ENCODE results near the gene TIMM10B. TPM values are rescaled to one million over a fixed set of nuclear protein-coding genes. Genes with fewer than 3 reads are reported as not detected.
A peak's percentile ranks its signal among the peaks of the same experiment; 100 is the strongest.

The TIMM10B gene
- total RNA-seq, 1 donor from 2014 or later = 24.8 TPM

DNA sequence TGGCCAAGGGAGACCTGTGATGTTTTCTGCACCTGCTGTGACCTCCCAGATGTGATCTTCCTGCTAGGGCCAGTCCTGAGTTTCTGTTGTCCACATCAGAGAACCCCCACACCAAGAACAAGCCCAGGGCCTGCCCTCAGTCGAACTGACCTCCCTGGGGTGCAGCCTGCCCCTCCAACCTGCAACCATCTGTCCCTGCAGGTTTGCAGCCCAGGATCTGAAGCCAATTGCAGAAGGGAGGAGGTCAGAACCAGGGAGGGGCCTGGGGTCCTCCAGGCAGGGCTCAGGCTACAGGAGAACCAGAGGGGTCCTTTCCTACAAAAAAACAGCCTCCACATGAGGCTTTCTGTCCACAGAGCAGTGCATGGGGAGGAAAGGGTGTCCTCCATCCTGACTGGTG is 8.4 kb upstream of the TIMM10B start:
- no peak for ATAC-seq

DNA sequence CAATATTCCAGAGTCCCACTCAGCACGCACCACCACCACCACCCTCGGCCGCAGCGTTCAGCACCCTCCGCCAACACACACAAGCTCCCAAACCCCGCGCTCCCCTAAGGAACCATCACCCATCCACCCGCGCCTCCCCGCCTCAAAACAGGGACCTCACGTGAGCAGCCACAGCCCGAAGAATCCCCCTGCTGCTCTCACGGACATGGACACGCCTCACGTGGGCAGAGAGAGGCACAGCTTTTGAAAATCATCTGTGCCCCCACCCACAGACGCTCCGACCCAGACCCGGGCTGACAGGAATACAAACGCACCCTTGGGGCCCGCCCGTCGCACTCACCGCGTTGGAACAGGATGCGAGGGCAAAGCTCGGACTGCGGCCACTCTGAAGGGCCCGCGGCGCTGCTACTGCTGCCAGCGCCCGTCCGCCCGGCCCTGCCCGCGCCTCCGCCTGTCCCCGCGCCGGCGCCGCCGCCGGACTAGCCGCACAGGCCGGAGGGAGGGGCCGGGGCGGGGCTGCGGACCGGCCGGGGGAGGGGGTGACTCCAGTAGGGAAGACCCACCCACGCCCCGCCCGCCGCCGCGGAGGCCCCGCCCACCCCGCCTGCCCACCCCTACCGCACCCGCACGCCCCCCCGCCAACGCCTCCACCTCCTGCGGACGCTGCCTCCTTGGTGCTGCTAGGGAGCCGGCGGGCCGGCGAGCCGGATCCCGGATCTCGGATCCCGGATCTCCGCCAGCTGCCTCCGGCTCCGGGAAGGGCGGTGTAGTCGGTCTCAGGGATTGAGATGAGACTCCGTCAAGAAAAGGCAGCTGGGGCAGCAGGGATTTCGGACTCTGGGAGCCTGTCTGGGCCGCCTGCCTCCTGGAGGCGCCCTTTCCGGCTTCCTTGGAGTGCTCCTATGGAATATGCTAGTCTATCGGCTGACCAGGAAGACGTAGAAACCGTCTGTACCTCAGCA is 7.6 kb upstream of the TIMM10B start, which contains the start of gene TRIM3:
TRIM3 (minus strand) TSS at position 491 of the 962 bp plus-strand sequence. CDS start 8,246 bp downstream, outside the sequence.
- ATAC-seq = peak; percentile 88

DNA sequence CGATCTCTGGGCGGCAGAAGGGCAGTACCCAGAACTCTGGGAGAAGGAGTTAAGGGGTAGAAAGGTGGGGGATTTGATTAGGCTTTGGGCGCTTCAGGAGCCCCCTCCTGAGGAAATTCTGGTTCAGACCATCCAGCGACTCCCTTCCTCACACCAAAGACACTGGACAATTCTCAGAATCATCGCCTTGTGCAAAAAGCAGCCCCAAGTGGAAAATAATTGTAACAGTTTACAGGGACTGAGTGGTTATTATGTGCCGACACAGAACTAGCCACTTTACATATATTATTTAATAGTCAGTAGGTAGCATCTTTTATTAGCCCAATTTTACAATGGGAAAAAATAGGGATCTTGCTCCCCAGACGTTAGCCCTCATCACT is 6.9 kb upstream of the TIMM10B start:
- ATAC-seq = no peak

DNA sequence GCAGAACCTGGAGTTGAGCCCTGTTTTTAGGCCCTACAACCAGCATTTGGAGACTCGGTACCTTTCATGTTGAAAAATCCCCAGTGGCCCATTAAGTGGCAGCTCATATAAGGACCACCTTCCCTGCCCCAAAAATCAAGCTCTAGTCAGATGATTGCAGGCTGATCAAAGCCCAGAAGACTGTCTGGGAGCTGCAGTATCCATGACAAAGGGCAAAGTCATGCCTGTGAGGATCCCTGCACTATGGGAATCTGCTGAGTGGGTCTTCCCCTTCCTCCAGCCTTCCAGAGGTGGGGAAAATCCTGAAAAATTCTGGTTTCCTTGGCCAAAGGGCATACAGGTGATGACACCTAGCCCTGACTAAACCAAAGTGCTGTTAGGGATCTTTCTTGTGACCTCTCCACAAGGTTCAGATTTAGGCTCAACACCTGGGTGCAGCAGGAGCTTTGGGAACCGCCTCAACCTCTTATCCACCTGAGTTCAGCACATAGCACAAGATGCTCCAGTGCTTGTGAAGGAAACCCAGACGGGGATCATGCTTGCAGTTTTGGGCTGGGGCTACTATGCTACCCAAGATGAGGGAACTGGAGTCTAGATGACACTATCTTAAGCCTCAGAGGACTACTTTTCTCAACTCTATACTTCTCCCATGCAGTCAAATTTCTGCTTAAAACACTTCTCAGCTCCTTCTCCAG is 6.3 kb upstream of the TIMM10B start:
- ATAC-seq = no peak

DNA sequence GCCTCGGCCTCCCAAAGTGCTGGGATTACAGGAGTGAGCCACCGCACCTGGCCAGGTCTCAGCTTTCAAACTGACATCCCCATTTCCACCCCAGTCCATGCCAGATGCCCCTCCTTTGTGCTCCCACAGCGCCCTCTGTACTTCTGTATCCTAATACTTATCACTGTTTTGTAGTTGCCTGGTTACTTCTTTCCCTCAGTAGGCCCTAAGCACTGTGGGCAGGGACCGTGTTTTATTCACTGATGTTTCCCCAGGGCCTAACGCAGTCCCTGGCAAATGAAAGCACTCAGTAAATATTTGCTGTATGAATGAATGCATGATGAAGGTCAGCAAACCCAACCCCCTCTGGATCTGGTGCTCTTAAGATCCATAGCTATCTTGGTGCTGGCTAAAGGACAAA is 5.4 kb upstream of the TIMM10B start:
- no peak for ATAC-seq

DNA sequence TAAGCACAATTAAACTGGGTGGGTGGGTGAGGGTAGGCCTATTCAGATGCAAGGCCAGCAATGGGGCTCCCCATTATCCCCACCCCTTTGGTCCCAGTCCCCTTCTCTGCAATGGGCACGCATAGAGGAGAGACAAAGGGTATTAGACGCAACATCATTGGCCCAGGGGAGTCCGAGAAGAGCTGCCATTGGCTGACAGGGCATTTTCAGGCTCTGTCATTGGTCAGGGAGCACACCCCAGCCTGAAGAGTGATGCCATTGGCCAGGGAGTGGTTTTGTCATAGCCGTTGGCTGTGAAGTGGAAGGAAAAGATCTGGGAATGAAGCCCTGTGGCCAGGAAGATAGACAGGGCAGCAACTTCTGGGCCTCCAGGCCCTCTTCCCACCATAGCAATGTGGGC is 4.7 kb upstream of the TIMM10B start:
- no peak for ATAC-seq

DNA sequence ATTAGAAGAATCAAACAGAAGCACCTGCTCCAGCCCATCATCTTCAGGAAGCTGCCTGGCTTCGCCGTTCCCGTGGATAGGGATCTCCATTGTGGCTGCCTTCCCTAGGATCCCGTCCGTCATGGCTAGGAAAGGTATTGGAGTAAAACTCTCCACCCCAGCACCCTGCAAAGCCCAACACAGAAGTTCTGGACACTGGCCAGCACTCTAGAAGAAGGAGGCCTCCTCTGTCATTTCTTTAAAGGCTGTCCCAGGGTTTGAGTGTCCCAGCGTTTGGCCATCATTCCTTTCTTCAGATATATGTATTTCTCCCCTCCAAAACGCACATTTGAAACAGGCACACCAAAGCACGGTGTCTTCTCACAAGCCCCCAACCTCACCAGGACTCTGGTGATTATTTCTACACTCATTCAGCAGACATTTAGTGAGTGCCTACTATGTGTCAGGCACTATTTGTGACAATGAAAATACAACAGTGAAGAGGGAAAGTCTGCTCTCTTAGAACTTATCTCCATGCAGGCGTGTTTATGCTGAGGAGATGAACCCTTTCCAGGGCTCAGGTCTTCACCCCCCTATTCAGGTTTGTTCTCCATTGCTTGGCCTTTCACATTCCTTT is 894 bp upstream of the TIMM10B start:
- no peak for ATAC-seq

DNA sequence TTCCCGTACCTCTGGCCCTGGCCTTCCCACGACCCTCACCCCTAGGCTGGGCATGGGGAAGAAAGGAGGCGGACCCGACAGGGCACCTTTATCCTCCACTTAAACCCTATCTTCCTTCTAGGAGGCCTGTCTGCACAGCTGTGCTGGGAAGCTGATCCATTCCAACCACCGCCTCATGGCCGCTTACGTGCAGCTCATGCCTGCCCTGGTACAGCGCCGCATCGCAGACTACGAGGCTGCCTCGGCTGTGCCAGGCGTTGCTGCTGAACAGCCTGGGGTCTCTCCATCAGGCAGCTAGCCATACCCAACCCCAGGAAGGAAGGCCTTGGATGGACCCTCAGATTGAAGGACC is 599 bp downstream of the TIMM10B start:
- ATAC-seq = peak; percentile 32

- peak; percentile 19 for ATAC-seq
Observed at GRCh38 chr11:6482441-6482840, 1.1 kb downstream of the TIMM10B start.

GRCh38 chr11:6483015-6483414 is 1.7 kb downstream of the TIMM10B start:
- no peak for ATAC-seq

DNA sequence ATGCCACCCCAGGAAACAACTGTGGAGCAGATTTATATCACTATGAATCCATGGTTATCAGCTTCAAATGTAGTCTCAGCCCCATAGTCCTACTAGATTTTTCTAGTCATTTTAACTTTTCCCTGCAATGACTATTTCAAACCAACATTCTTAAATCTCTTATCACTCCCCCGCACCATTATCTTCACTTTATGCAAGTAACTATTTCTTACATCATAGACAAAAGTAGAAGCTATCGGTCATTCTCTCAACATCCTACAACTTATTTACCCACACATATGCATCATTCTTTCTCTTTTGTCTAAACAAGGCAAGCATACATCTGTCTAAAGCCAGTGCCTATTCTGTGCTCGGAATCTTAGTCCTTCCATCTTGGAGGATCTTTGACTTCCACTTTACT is 4.4 kb downstream of the TIMM10B start:
- ATAC-seq = no peak

DNA sequence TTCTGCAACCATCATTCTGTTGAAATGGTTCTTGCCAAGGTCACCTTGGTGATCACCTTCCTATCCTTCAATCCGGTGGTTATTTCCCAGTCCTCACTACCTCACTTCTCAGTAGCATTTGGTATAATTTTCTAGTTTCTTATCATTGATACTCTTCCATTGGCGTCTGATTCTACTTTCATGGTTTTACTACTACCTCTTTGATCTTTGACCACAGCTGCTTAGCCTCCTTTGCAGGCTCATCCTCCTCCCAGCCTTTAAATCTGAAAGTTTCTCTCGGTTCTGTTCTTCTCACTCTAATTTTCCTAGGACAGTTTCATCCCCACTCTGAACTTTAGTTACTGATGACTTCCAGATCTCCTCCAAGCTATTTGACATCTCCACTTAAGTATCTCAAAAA is 5.0 kb downstream of the TIMM10B start:
- ATAC-seq = no peak

DNA sequence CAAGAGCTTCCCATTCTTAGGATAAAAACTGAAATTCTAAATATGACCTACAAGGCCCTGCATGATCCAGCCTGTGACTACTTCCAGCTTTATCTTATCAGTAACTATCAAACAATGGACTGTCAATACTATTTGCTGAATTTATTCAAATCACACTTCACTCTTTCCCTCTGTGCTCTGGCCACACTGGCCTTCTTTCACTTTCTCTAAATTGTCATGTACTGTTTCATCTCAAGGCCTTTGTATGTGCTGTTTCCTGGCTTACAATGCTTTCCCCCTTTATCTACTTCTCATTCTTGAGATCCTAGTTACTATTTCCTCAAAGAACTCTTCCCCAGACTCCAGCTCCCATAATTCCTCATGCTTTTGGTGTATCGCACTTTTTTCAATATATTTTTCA is 5.6 kb downstream of the TIMM10B start:
- no peak for ATAC-seq

GRCh38 chr11:6488342-6488741 is 7.0 kb downstream of the TIMM10B start:
- ATAC-seq = no peak

DNA sequence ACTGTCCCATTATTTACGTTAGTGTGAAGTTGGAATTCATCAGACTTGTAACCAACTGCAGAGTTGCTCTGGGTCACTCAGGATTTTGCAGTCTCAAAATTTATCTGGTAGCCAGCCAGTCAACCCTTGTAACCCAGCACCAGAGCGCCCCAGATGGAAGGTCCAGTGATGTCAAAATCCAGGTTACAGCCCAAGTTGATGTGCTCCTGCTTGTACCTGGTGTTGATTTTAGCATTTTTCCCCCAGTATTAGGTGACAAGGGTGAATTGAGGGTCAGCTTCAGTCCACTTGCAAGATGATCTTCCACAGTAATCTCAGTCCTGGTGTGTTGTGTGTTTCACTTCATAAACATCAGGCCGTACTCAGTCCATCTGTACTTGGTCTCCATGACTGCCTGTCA is 7.5 kb downstream of the TIMM10B start:
- ATAC-seq = no peak

- ATAC-seq = no peak
Observed at GRCh38 chr11:6489306-6489705, 8.0 kb downstream of the TIMM10B start.

DNA sequence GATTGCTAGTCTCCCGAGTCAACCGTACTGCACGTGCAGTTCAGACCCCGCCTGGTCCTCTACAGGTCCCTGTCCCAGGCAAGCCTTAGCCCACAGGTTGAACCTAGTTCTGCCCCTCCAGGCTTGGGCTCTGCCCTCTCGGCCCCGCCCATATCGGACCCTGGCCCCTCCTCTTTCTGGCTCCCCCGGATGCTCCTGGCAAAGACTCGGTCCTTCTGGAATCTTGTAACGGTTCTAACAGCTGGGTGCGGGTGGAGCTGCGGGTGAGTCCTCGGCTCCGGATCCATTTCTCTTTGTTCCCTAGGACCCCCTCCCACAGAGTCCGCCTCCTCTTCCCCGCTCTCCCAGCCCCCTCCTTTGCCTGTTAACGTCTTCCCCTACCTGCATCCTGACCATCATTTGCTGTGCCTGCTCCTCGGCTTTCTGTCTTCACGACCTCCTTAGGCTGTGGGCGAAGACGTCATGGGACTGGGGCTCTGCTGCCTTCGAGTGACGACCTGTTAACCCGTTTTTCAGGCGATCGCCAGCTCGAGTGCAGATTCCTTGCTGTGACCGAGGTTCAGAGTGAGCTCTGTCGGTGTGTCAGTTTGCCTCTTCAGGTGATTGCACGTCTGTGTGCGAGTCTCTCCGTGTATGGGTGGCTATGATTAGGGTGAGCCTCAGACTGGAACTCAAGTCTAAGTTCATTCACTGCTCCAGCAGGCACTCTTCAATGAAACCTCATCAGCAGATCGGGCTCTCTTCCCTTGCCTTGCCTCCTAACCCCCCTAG is 16.0 kb downstream of the TIMM10B start, which contains the start of gene DNHD1:
DNHD1 (plus strand) TSS at position 212 of the 771 bp plus-strand sequence. CDS start 936 bp downstream, outside the sequence.
- no peak for ATAC-seq

GRCh38 chr11:6498121-6498520 is 16.8 kb downstream of the TIMM10B start:
- ATAC-seq = no peak

DNA sequence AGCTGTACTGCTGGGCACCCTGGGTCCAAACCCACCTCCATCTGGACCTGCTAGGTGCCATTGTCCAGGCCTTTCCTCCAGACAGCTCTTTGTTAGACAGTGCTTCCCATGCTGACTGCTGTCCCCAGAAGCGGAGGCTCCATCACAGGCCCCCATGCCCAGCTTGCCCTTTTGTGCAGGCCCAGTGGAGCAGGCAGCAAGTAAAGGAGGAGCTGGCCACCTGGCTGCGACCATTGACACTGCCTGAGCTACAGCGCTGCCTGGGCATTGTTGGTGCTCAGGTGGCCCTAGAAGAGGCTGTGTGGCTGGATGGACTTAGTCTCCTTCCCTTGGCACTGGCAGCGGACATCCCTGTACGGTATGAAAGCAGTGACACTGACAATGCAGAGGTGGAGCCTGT is 17.2 kb downstream of the TIMM10B start:
- no peak for ATAC-seq

DNA sequence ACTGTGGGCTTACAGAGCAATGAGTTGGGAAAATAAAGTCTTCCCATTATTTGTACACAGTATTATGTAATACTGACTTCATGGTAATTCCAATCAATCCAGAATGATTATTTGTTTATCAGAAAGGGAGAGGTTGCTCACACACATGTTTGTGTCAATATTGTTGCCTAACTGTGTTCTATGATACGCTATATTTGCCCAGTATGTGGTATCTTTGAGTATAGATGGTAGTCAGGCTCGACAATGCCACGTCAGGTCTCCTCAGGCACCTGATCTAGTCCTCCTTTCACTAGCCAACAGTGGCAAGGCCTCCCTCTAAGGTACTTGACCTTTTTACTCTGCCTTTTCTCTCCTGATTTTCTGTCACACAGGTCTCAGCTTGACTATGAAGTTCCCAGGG is 21.1 kb downstream of the TIMM10B start:
- no peak for ATAC-seq

DNA sequence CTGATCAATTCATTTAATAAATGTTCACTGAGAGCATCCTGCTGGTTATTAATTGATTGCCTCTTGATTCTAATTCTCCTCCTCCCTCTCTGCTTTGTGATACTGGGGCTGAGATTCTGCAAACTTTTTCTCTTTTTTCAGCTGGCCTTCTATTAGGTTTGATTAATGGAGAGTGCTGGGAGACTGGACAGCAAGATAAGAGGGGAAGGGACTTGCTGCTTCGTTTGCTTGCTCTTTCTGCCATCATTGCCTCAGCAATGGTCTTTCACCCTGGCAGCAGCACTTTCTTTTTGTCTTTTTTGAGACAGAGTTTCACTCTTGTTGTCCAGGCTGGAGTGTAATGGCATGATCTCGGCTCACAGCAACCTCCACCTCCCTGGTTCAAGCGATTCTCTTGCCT is 22.9 kb downstream of the TIMM10B start:
- no peak for ATAC-seq

- ATAC-seq = peak; percentile 87
Observed at GRCh38 chr11:6505577-6506240, 24.4 kb downstream of the TIMM10B start.
